HepG2 (cell line): ENCODE measurements around the gene SAE1. TPM values are rescaled to one million over a fixed set of nuclear protein-coding genes. Genes with fewer than 3 reads are reported as not detected.

Source experiments
- ATAC-seq: fragments of 200-7000 bp; cut with Tn5 transposase; 3 replicates; pipeline ENCODE4 v1.9.1; 2020; ENCODE audit warnings: mild to moderate bottlenecking, moderate library complexity
- BruUV-seq: library from RNA; stranded (reverse); fragments of 400-500 nt; replicated peaks from 2 replicates; lab custom pipeline; 2021; lab: Mats Ljungman, UMichigan
- CTCF ChIA-PET: fragments of 300-600 bp; formaldehyde crosslinking; extraction: SDS; loops from one replicate; lab custom pipeline; 2021; ENCODE audit warnings: low total read pairs, inconsistent platforms, low intra/inter-chr PET ratio; lab: Yijun Ruan, JAX
- POLR2A ChIA-PET: fragments of 350-600 bp; sonication (Branson Sonifier 250); formaldehyde crosslinking; loops from one replicate; lab custom pipeline; 2020; ENCODE audit warnings: antibody characterized with exemption, inconsistent platforms; lab: Yijun Ruan, JAX
- DNase-seq: peaks from one replicate; pipeline ENCODE4 v3.0.0-alpha.2; 2015; ENCODE audit warnings: low spot score
- FAIRE-seq: peaks from 3 replicates; lab custom pipeline; 2011; peaks lifted over from hg19 to GRCh38; lab: Jason Lieb, UNC
- H2AFZ ChIP-seq: one replicate; pipeline ENCODE4 v1.6.1; 2011; ENCODE audit warnings: low read length, inconsistent platforms
- H3K27ac ChIP-seq: fragments of 300-600 bp; 3 replicates; pipeline ENCODE4 v1.8.0; 2011; ENCODE audit warnings: mixed run types, mild to moderate bottlenecking, mixed read lengths, low read length, inconsistent platforms; ENCODE audit not compliant: insufficient read depth; ENCODE audit errors: extremely low read length
- H3K27me3 ChIP-seq, 2 experiments: fragments of 200-600 bp in 1 of 2; 2 replicates in 1 of 2; 3 replicates in 1 of 2; pipeline versions ENCODE4 v1.6.0 to v1.8.0; 2011; ENCODE audit warnings: low read length in 2 of 2, mild to moderate bottlenecking in 2 of 2, moderate library complexity in 2 of 2, inconsistent platforms in 1 of 2; ENCODE audit not compliant: insufficient read depth in 2 of 2, control insufficient read depth in 1 of 2
- H3K36me3 ChIP-seq, 2 experiments: fragments of 200-600 bp in 1 of 2; replicated peaks in 1 of 2; 2 replicates in 1 of 2; 3 replicates in 1 of 2; pipeline versions ENCODE4 v1.5.1 to v1.8.0; 2011; ENCODE audit warnings: low read length in 2 of 2, inconsistent platforms in 1 of 2; ENCODE audit not compliant: insufficient read depth in 2 of 2, control insufficient read depth in 1 of 2
- H3K4me1 ChIP-seq: 2 replicates; pipeline ENCODE4 v1.5.1; 2012; ENCODE audit warnings: low read length, inconsistent platforms; ENCODE audit not compliant: insufficient read depth
- H3K4me2 ChIP-seq: 2 replicates; pipeline ENCODE4 v1.6.0; 2011; ENCODE audit warnings: low read depth, low read length, inconsistent platforms
- H3K4me3 ChIP-seq, 3 experiments: fragments of 200-600 bp in 1 of 3; sonication (generic), shearing (Covaris generic) in 1 of 3; replicated peaks in 1 of 3; 2 replicates each; pipeline ENCODE4 v1.5.1; 2011 to 2016; ENCODE audit warnings: low read length in 3 of 3, inconsistent platforms in 2 of 3, low read depth in 2 of 3, mild to moderate bottlenecking in 2 of 3, control low read depth in 1 of 3, mixed read lengths in 1 of 3; ENCODE audit not compliant: insufficient read depth in 1 of 3
- H3K79me2 ChIP-seq: one replicate; pipeline ENCODE4 v1.6.1; 2011; ENCODE audit warnings: low read length, inconsistent platforms; ENCODE audit not compliant: insufficient read depth
- H3K9ac ChIP-seq: 2 replicates; pipeline ENCODE4 v1.6.0; 2011; ENCODE audit warnings: mild to moderate bottlenecking, low read depth, low read length, inconsistent platforms; ENCODE audit not compliant: insufficient read depth
- H3K9me3 ChIP-seq: 2 replicates; pipeline ENCODE4 v1.5.1; 2012; ENCODE audit warnings: mild to moderate bottlenecking, low read length
- H4K20me1 ChIP-seq: 2 replicates; pipeline ENCODE4 v1.6.0; 2011; ENCODE audit warnings: inconsistent platforms, mild to moderate bottlenecking, low read length, moderate library complexity; ENCODE audit not compliant: insufficient read depth
- CBX5 ChIP-seq: sonication (generic); formaldehyde crosslinking; IDR thresholded peaks from 2 replicates; pipeline ENCODE4 v1.4.0; 2020; ENCODE audit warnings: missing genetic modification reagents, borderline replicate concordance
- CREB1 ChIP-seq, 2 experiments: fragments of 450-650 bp in 1 of 2; IDR thresholded peaks; 2 replicates each; pipeline ENCODE4 v1.6.1; 2016 to 2017; ENCODE audit warnings: control low read depth in 1 of 2, mild to moderate bottlenecking in 1 of 2, missing compliant biosample characterization in 1 of 2, missing genetic modification characterization in 1 of 2
- FOXA1 ChIP-seq, 2 experiments: fragments of 450-650 bp in 1 of 2; sonication (generic) in 1 of 2; formaldehyde crosslinking in 1 of 2; IDR thresholded peaks; 2 replicates each; pipeline versions ENCODE4 v1.4.0 to v1.6.1; 2016 to 2020; ENCODE audit warnings: missing genetic modification reagents in 1 of 2
- HNRNPK ChIP-seq: fragments of 200-400 bp; formaldehyde crosslinking; IDR thresholded peaks from 2 replicates; pipeline ENCODE4 v1.6.1; 2018; ENCODE audit warnings: low read length, low read depth, moderate library complexity, mild to moderate bottlenecking; ENCODE audit not compliant: poor library complexity, severe bottlenecking
- KDM1A ChIP-seq: IDR thresholded peaks from 2 replicates; pipeline ENCODE4 v1.6.1; 2016; ENCODE audit warnings: missing compliant biosample characterization
- RBAK ChIP-seq: sonication (generic); formaldehyde crosslinking; IDR thresholded peaks from 2 replicates; pipeline ENCODE4 v1.5.1; 2020; ENCODE audit warnings: mild to moderate bottlenecking, missing genetic modification reagents
- RBFOX2 ChIP-seq: fragments of 200-400 bp; formaldehyde crosslinking; IDR thresholded peaks from 2 replicates; pipeline ENCODE4 v1.6.1; 2017; ENCODE audit warnings: low read depth, mild to moderate bottlenecking, low read length
- RFXAP ChIP-seq: sonication (generic); formaldehyde crosslinking; IDR thresholded peaks from 2 replicates; pipeline ENCODE4 v1.4.0; 2020; ENCODE audit warnings: missing genetic modification reagents, borderline replicate concordance
- SALL1 ChIP-seq: sonication (generic); formaldehyde crosslinking; IDR thresholded peaks from 2 replicates; pipeline ENCODE4 v1.8.0; 2022; ENCODE audit warnings: mild to moderate bottlenecking, missing genetic modification reagents
- SSRP1 ChIP-seq: IDR thresholded peaks from 2 replicates; pipeline ENCODE4 v1.6.1; 2016; ENCODE audit warnings: control low read depth
- TOE1 ChIP-seq: sonication (generic); formaldehyde crosslinking; IDR thresholded peaks from 2 replicates; pipeline ENCODE4 v1.4.0; 2020; ENCODE audit warnings: mild to moderate bottlenecking, missing genetic modification reagents
- ZNF569 ChIP-seq: sonication (generic); formaldehyde crosslinking; IDR thresholded peaks from 2 replicates; pipeline ENCODE4 v1.5.0; 2020; ENCODE audit warnings: mild to moderate bottlenecking, missing genetic modification reagents, moderate library complexity, borderline replicate concordance
- ZSCAN12 ChIP-seq: sonication (generic); formaldehyde crosslinking; IDR thresholded peaks from 2 replicates; pipeline ENCODE4 v1.9.0; 2021; ENCODE audit warnings: mild to moderate bottlenecking, missing genetic modification reagents
- whole genome bisulfite sequencing: methylation state at CpG from one replicate; pipeline ENCODE4 v1.1.6; 2017; ENCODE audit warnings: low lambda C conversion rate; 5-methylcytosine and 5-hydroxymethylcytosine counted together
- in situ Hi-C: cut with HindIII; loops from 2 replicates; pipeline ENCODE4 v1.10.0; 2017; ENCODE audit warnings: low pct_unique_long_range_greater_than_20kb; ENCODE audit not compliant: extremely low pct_ligation_motif_present
- intact Hi-C: fragments of 100-400 bp; cut with micrococcal nuclease; formaldehyde crosslinking; loops from one replicate; pipeline ENCODE4 v1.10.0; 2022; ENCODE audit not compliant: unreplicated experiment
- polyA plus RNA-seq, 8 experiments: library from polyadenylated mRNA; depleted of rRNA in 3 of 8; stranded (reverse) in 7 of 8; unstranded in 1 of 8; fragments of >200 nt; fragmentation: Illumina TruSeq in 4 of 8; extraction: Trizol in 4 of 8; gene quantifications; 2 replicates each; pipeline versions ENCODE4 v1.2.1 to v1.2.3, GENCODE V29; 2011 to 2016; ENCODE audit warnings: low read depth in 4 of 8, missing spikeins in 1 of 8, mixed read lengths in 1 of 8; ENCODE audit not compliant: insufficient read depth in 1 of 8
- total RNA-seq, 5 experiments: library from RNA; depleted of rRNA; stranded (reverse); fragments of >200 nt; fragmentation: Illumina TruSeq; extraction: Trizol; gene quantifications; 2 replicates each; pipeline ENCODE4 v1.2.3, GENCODE V29; 2016; ENCODE audit warnings: low read depth in 1 of 5
- TF ChIP-seq, protein P1 (sequence below): sonication (generic); formaldehyde crosslinking; IDR thresholded peaks from 2 replicates; pipeline ENCODE4 v1.5.1; 2020; ENCODE audit warnings: mild to moderate bottlenecking, missing genetic modification reagents
- TF ChIP-seq, protein P2 (sequence below): sonication (generic); formaldehyde crosslinking; IDR thresholded peaks from 2 replicates; pipeline ENCODE4 v1.5.1; 2020; ENCODE audit warnings: missing genetic modification reagents, mild to moderate bottlenecking, borderline replicate concordance

SAE1 gene
- total and polyA plus RNA-seq, 2 of the 13 experiments (the other 11 are each of a cell fraction or from before 2014, with no cell fraction given): 87.6 to 197 TPM

DNA sequence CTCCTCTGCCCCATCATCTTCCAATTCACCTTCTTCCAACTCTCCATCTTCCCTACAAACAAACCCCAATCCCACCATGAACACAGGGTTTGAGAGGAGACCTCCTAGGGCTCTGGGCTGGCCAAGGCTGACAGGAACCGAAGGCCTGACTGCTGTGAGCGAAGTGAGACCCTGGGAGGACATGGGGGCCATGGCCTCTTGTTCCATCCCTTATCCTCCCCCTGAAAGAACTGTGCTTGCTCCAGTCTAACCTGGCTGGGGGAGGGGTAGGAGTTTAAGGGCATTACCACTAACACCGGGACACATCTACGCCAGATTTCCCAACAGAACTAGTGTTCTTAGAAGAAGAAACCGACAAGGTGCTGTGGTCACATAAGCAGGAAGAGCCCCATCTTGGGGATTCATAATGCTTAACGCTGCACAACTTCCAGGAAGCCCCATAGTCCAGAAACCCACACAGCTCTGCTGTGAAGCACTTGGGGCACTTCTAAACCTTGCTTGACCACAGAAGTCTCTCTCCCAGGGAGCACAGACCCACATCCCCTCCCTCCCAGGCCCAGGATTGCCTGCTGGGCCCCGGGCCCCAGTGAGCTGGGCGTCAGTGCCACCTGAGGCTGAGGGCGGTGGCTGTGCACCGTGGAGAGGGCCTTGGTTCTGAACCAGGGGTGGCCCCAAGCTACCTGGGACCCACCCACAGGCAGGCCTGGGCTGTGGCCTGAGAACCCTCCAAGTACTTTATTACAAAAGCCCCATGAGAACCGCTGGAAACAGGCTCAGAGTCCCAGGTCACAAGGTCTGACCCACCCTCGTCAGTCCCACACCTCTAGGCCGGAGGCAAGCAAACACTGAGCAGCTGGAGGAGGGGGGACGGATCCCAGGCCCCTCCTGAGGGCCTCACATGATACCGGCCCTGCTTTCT lies 35.8 kb upstream of the SAE1 start (continued):
- TF ChIP-seq RBAK (CRISPR knock-in tag): no peak
- peak; percentile 52; the same call in 1 of the 2 replicates for TF ChIP-seq SALL1 (CRISPR knock-in tag)
- no peak for TF ChIP-seq ZSCAN12 (CRISPR knock-in tag)

DNA sequence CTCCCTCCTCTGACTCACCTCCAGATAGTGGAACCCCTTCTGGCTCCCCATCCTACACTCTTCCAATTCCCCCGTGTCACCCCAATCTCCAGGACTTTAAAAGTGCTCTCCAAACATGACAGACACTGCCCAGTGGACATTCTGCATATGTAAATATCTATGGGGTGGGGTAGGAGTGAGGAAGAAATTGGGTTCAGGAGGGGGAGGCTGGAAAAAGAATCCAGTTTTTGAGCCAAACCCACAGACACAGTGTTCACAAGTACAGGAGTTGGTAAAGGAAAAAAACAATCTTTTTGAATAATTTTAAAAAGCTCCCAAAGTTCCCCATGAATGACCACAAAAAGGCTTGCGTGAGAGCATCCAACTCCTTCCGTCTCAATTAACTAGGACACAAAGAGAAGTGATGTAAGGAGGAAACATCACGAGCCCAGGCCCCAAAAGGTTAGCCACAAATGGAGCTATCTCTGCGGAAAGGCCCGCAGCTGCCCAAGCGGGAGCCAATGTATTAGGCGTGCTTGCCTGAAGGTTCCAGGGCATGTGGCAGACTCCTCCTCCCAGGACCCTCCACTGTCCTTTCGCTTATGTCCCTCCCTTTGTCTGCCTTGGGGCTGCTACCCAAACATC lies 35.0 kb upstream of the SAE1 start:
- POLR2A ChIA-PET: interaction anchor here (0.6 to 11.1 kb wide), 15 partner anchors 9 to 161 kb away, joined by 3 to 456 read pairs (median 7); partner anchors contain the start of genes CCDC9, SAE1 and ZC3H4
- H4K20me1 ChIP-seq: no peaks in the 10 kb centered on the region
- H3K36me3 ChIP-seq: peaks cover 10 to 31% of the 10 kb centered on the region in 2 experiments
- H2AFZ ChIP-seq: no peak overlapping the region
- no peak for DNase-seq
- peak; percentile 83 for ATAC-seq
- peak overlapping the region in 2 of 3 experiments; percentile 8 to 64; a peak in 4 of 6 replicates for H3K4me3 ChIP-seq
- H3K27ac ChIP-seq: peak overlapping the region; percentile 91
- H3K9me3 ChIP-seq: no peaks in the 10 kb centered on the region
- peak overlapping the region; percentile 72 for H3K9ac ChIP-seq
- H3K79me2 ChIP-seq: peaks cover 48% of the 10 kb centered on the region
- H3K4me1 ChIP-seq: peaks cover 71% of the 10 kb centered on the region
- CTCF ChIA-PET: interaction anchor here (1.3 kb wide), 1 partner anchor 12 kb away, joined by 3 read pairs; no protein-coding TSS in a partner anchor
- H3K4me2 ChIP-seq: peak overlapping the region; percentile 70
- BruUV-seq: TSS peak; percentile 66
- FAIRE-seq: no peak
- in situ Hi-C loops (no loop called here), intact Hi-C loops (loop anchor here (1.0 kb wide), 2 partner anchors 12 to 18 kb away; partner anchors contain the start of gene ZC3H4)
- no peaks in the 10 kb centered on the region for H3K27me3 ChIP-seq
- WGBS: 1% methylated on average over 9 of the region's 9 CpGs
- TF ChIP-seq CBX5 (no peak), HNRNPK (peak; percentile 45), RFXAP (CRISPR knock-in tag) (0 out of 2 replicates have a peak, but pooled peaks have one; percentile 15), KDM1A (CRISPR knock-in tag) (no peak), ZNF569 (CRISPR knock-in tag) (no peak), RBFOX2 (peak; percentile 2), TOE1 (no peak), CREB1 (IDR thresholded peaks at IDR 0.05) (no peak), CREB1 (CRISPR knock-in tag; IDR thresholded peaks at IDR 0.05) (0 out of 2 replicates have a peak, but pooled peaks have one; percentile 2), SSRP1 (CRISPR knock-in tag) (no peak; the same call in 1 of the 2 replicates), FOXA1 (IDR thresholded peaks at IDR 0.05) (no peak), FOXA1 (CRISPR knock-in tag; IDR thresholded peaks at IDR 0.05) (peak; percentile 4; the same call in 1 of the 2 replicates)
- TF ChIP-seq, protein P1, sequence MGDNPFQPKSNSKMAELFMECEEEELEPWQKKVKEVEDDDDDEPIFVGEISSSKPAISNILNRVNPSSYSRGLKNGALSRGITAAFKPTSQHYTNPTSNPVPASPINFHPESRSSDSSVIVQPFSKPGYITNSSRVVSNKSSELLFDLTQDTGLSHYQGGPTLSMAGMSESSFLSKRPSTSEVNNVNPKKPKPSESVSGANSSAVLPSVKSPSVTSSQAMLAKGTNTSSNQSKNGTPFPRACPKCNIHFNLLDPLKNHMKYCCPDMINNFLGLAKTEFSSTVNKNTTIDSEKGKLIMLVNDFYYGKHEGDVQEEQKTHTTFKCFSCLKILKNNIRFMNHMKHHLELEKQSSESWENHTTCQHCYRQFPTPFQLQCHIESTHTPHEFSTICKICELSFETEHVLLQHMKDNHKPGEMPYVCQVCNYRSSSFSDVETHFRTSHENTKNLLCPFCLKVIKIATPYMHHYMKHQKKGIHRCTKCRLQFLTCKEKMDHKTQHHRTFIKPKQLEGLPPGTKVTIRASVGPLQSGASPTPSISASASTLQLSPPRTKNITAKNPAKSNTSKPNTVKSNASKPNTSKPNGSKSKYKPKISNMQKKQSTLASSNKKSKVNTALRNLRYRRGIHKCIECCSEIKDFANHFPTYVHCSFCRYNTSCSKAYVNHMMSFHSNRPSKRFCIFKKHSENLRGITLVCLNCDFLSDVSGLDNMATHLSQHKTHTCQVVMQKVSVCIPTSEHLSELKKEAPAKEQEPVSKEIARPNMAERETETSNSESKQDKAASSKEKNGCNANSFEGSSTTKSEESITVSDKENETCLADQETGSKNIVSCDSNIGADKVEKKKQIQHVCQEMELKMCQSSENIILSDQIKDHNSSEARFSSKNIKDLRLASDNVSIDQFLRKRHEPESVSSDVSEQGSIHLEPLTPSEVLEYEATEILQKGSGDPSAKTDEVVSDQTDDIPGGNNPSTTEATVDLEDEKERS (CRISPR knock-in tag): 0 out of 2 replicates have a peak, but pooled peaks have one; percentile 16
- TF ChIP-seq, protein P2, sequence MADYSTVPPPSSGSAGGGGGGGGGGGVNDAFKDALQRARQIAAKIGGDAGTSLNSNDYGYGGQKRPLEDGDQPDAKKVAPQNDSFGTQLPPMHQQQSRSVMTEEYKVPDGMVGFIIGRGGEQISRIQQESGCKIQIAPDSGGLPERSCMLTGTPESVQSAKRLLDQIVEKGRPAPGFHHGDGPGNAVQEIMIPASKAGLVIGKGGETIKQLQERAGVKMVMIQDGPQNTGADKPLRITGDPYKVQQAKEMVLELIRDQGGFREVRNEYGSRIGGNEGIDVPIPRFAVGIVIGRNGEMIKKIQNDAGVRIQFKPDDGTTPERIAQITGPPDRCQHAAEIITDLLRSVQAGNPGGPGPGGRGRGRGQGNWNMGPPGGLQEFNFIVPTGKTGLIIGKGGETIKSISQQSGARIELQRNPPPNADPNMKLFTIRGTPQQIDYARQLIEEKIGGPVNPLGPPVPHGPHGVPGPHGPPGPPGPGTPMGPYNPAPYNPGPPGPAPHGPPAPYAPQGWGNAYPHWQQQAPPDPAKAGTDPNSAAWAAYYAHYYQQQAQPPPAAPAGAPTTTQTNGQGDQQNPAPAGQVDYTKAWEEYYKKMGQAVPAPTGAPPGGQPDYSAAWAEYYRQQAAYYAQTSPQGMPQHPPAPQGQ: no peak
